Measurements from ENCODE around the gene HGF.

- TF ChIP-seq CTCF (IDR thresholded peaks at IDR 0.05) (no peak), POLR2A (IDR thresholded peaks at IDR 0.05) (no peak)
Observed at GRCh38 chr7:81684514-81685269, 85.2 kb downstream of the HGF start.
